Right forelimb (tissue), 1 donor: ENCODE measurements around the gene RPS19BP1.

ENCODE experiments used
- DNase-seq: peaks from one replicate; pipeline ENCODE4 v3.0.0-alpha.2; 2018

The RPS19BP1 gene

DNA sequence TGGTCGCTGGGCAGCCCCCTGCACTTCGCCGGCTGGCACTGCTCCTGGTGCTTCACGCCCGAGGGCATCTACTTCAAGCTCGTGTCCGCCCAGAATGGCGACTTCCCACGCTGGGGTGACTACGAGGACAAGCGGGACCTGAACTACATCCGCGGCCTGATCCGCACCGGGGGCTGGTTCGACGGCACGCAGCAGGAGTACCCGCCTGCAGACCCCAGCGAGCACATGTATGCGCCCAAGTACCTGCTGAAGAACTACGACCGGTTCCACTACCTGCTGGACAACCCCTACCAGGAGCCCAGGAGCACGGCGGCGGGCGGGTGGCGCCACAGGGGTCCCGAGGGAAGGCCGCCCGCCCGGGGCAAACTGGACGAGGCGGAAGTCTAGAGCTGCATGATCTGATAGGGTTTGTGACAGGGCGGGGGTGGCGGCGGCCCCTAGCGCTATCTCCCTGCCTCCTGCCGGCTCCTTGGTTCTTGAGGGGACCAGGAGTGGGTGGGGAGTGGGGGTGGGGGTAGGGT is 43.9 kb downstream of the RPS19BP1 start:
- DNase-seq = no peak

DNA sequence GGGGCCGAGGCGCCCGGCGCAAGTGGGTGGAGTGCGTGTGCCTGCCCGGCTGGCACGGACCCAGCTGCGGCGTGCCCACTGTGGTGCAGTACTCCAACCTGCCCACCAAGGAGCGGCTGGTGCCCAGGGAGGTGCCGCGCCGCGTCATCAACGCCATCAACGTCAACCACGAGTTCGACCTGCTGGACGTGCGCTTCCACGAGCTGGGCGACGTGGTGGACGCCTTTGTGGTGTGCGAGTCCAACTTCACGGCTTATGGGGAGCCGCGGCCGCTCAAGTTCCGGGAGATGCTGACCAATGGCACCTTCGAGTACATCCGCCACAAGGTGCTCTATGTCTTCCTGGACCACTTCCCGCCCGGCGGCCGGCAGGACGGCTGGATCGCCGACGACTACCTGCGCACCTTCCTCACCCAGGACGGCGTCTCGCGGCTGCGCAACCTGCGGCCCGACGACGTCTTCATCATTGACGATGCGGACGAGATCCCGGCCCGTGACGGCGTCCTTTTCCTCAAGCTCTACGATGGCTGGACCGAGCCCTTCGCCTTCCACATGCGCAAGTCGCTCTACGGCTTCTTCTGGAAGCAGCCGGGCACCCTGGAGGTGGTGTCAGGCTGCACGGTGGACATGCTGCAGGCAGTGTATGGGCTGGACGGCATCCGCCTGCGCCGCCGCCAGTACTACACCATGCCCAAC is 44.6 kb downstream of the RPS19BP1 start:
- DNase-seq = no peak

DNA sequence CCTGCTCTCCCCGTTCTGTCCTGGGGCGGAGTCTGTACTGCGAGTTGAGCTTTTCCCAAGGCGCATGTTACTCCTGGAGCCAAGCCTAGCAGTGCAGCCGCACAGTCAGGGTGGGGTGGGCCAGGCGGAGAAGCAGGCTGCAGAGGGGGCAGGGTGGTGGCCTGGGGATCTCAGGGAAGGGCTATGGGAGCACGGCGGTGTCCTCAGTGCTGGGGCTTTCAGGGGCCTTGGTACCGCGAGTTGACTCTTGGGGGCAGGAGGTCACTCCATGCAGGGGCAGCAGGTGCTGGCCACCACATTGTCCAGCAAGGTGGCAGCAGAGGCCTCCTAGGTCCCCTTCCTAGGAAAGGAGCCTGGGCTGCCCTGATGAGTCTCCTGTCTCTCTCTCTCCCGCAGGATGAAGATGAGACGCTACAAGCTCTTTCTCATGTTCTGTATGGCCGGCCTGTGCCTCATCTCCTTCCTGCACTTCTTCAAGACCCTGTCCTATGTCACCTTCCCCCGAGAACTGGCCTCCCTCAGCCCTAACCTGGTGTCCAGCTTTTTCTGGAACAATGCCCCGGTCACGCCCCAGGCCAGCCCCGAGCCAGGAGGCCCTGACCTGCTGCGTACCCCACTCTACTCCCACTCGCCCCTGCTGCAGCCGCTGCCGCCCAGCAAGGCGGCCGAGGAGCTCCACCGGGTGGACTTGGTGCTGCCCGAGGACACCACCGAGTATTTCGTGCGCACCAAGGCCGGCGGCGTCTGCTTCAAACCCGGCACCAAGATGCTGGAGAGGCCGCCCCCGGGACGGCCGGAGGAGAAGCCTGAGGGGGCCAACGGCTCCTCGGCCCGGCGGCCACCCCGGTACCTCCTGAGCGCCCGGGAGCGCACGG is 45.4 kb downstream of the RPS19BP1 start:
- no peak for DNase-seq

DNA sequence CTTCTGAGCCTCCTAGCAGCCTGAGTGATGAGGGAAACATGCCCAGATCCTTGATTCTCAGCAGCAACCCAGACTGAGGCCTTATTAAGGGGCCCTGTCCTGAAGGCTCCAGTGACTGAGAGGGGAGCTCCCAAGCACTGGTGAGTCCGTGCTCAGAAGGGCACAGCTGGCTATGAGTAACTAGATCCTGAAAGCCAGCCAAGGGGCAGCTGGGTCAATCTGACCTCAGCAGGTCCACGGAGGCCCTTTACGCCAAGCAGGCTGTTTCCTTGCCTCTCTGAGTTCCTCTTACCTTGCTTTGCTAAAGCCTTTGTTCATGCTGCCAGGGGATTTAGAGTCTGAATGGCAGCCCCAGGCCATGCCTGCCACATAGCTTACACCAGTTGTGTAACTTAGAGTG is 49.8 kb downstream of the RPS19BP1 start:
- DNase-seq = no peak

GRCh38 chr22:39481595-39481994 is 51.0 kb downstream of the RPS19BP1 start:
- no peak for DNase-seq

DNA sequence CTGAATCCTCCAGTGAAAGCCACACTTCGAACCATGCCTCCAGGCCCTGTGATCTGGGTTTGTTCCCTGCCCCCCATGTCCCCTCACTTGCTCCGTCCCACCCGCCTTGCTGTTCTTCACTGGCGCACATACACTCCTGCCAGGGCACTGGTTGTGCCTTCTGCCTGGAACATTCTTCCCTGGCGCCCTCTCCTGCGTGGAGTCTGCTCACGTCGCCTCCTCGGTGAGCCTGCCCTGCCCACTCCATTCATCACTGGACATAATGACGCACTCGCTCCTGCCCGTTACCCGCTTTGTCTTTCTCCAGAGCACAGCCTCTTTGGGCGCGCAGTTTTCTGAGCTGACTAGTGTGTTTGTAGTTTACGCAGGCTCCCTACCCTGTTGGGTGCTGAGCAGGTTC is 51.5 kb downstream of the RPS19BP1 start:
- no peak for DNase-seq

GRCh38 chr22:39480557-39480956 is 52.0 kb downstream of the RPS19BP1 start:
- no peak for DNase-seq

DNA sequence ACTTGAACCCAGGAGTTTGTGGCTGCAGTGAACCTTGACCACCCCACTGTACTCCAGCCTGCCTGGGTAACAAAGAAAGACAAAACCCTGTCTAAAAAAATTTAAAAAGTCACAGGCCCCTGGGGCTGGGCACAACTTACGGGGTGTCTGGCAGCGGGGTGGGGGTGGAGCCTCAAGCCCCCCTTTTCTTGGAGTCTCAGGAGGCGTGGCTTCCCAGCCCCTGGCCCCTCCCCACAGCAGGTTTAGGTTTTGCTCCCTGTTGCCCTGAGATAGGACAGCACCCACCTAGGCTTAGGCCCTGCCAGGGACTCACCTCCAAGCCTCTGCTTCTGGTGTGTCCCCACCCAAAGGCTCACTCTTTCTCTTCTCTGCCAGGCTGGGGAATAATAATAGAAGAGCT is 53.3 kb downstream of the RPS19BP1 start:
- no peak for DNase-seq
